ENCODE results near the gene PIK3R3.

The PIK3R3 gene

GRCh38 chr1:46008585-46008984 lies 123.8 kb downstream of the PIK3R3 start:
- Histone ChIP-seq H3K9ac (ENCODE audit: low read depth, low read length) (no peak overlapping the region), H3K4me3 (ENCODE audit: low read length) (no peak overlapping the region), H3K4me1 (ENCODE audit: insufficient read depth, low read length) (no peaks in the 10 kb centered on the region), H3K27ac (ENCODE audit: low read length) (no peak overlapping the region), H3K27me3 (ENCODE audit: insufficient read depth, low read length) (no peaks in the 10 kb centered on the region), H3K9me3 (ENCODE audit: insufficient read depth, low read depth, low read length) (no peaks in the 10 kb centered on the region), H3K36me3 (ENCODE audit: insufficient read depth, low read depth, low read length) (peaks cover 74% of the 10 kb centered on the region)

GRCh38 chr1:46005594-46005993 lies 126.8 kb downstream of the PIK3R3 start:
- Histone ChIP-seq H3K9me3 (ENCODE audit: insufficient read depth, low read depth, low read length) (no peaks in the 10 kb centered on the region), H3K4me1 (ENCODE audit: insufficient read depth, low read length) (no peaks in the 10 kb centered on the region; the same call in 1 of the 2 replicates), H3K27ac (ENCODE audit: low read length) (no peak overlapping the region), H3K27me3 (ENCODE audit: insufficient read depth, low read length) (no peaks in the 10 kb centered on the region), H3K4me3 (ENCODE audit: low read length) (no peak overlapping the region), H3K9ac (ENCODE audit: low read depth, low read length) (no peak overlapping the region), H3K36me3 (ENCODE audit: insufficient read depth, low read depth, low read length) (peaks cover 58% of the 10 kb centered on the region)

- H3K9ac ChIP-seq (ENCODE audit: low read depth, low read length) = no peak overlapping the region
- peaks cover 51% of the 10 kb centered on the region for H3K36me3 ChIP-seq (ENCODE audit: insufficient read depth, low read depth, low read length)
- H3K4me3 ChIP-seq (ENCODE audit: low read length) = no peak overlapping the region
- H3K9me3 ChIP-seq (ENCODE audit: insufficient read depth, low read depth, low read length) = no peaks in the 10 kb centered on the region
- H3K4me1 ChIP-seq (ENCODE audit: insufficient read depth, low read length) = no peaks in the 10 kb centered on the region; the same call in 1 of the 2 replicates
- H3K27me3 ChIP-seq (ENCODE audit: insufficient read depth, low read length) = no peaks in the 10 kb centered on the region
- H3K27ac ChIP-seq (ENCODE audit: low read length) = no peak overlapping the region
Measured at GRCh38 chr1:46004492-46004891, 127.9 kb downstream of the PIK3R3 start.

- Histone ChIP-seq H3K9ac (ENCODE audit: low read depth, low read length) (no peak overlapping the region), H3K4me1 (ENCODE audit: insufficient read depth, low read length) (no peaks in the 10 kb centered on the region; the same call in 1 of the 2 replicates), H3K27ac (ENCODE audit: low read length) (no peak overlapping the region), H3K9me3 (ENCODE audit: insufficient read depth, low read depth, low read length) (no peaks in the 10 kb centered on the region), H3K36me3 (ENCODE audit: insufficient read depth, low read depth, low read length) (peaks cover 44% of the 10 kb centered on the region), H3K4me3 (ENCODE audit: low read length) (no peak overlapping the region), H3K27me3 (ENCODE audit: insufficient read depth, low read length) (no peaks in the 10 kb centered on the region)
Measured at GRCh38 chr1:46003315-46003714, 129.1 kb downstream of the PIK3R3 start.

GRCh38 chr1:46002551-46003150 lies 129.8 kb downstream of the PIK3R3 start:
- H3K4me1 ChIP-seq (ENCODE audit: insufficient read depth, low read length) = no peaks in the 10 kb centered on the region; the same call in 1 of the 2 replicates
- no peak overlapping the region for H3K27ac ChIP-seq (ENCODE audit: low read length)
- H3K27me3 ChIP-seq (ENCODE audit: insufficient read depth, low read length) = no peaks in the 10 kb centered on the region
- no peaks in the 10 kb centered on the region for H3K9me3 ChIP-seq (ENCODE audit: insufficient read depth, low read depth, low read length)
- H3K36me3 ChIP-seq (ENCODE audit: insufficient read depth, low read depth, low read length) = peaks cover 37% of the 10 kb centered on the region
- no peak overlapping the region for H3K9ac ChIP-seq (ENCODE audit: low read depth, low read length)
- no peak overlapping the region for H3K4me3 ChIP-seq (ENCODE audit: low read length)

GRCh38 chr1:46001081-46001785 lies 131.2 kb downstream of the PIK3R3 start:
- Histone ChIP-seq H3K27ac (ENCODE audit: low read length) (no peak overlapping the region), H3K9ac (ENCODE audit: low read depth, low read length) (no peak overlapping the region), H3K9me3 (ENCODE audit: insufficient read depth, low read depth, low read length) (no peaks in the 10 kb centered on the region), H3K4me3 (ENCODE audit: low read length) (no peak overlapping the region), H3K36me3 (ENCODE audit: insufficient read depth, low read depth, low read length) (peaks cover 23% of the 10 kb centered on the region), H3K4me1 (ENCODE audit: insufficient read depth, low read length) (no peaks in the 10 kb centered on the region; the same call in 1 of the 2 replicates), H3K27me3 (ENCODE audit: insufficient read depth, low read length) (no peaks in the 10 kb centered on the region)

- H3K36me3 ChIP-seq (ENCODE audit: insufficient read depth, low read depth, low read length) = peaks cover 13% of the 10 kb centered on the region; the same call in 1 of the 2 replicates
- H3K27ac ChIP-seq (ENCODE audit: low read length) = no peak overlapping the region
- no peaks in the 10 kb centered on the region for H3K27me3 ChIP-seq (ENCODE audit: insufficient read depth, low read length)
- H3K9me3 ChIP-seq (ENCODE audit: insufficient read depth, low read depth, low read length) = no peaks in the 10 kb centered on the region
- no peaks in the 10 kb centered on the region; the same call in 1 of the 2 replicates for H3K4me1 ChIP-seq (ENCODE audit: insufficient read depth, low read length)
- H3K9ac ChIP-seq (ENCODE audit: low read depth, low read length) = no peak overlapping the region
- no peak overlapping the region for H3K4me3 ChIP-seq (ENCODE audit: low read length)
Measured at GRCh38 chr1:45999507-45999906, 132.9 kb downstream of the PIK3R3 start.

GRCh38 chr1:45998020-45998617 lies 134.3 kb downstream of the PIK3R3 start:
- Histone ChIP-seq H3K4me1 (ENCODE audit: insufficient read depth, low read length) (no peaks in the 10 kb centered on the region; the same call in 1 of the 2 replicates), H3K36me3 (ENCODE audit: insufficient read depth, low read depth, low read length) (0 out of 2 replicates have a peak, but pooled peaks cover 10% of the 10 kb centered on the region), H3K27ac (ENCODE audit: low read length) (no peak overlapping the region), H3K27me3 (ENCODE audit: insufficient read depth, low read length) (no peaks in the 10 kb centered on the region), H3K9ac (ENCODE audit: low read depth, low read length) (no peak overlapping the region), H3K4me3 (ENCODE audit: low read length) (no peak overlapping the region), H3K9me3 (ENCODE audit: insufficient read depth, low read depth, low read length) (no peaks in the 10 kb centered on the region)

- H3K9ac ChIP-seq (ENCODE audit: low read depth, low read length) = no peak overlapping the region
- H3K4me1 ChIP-seq (ENCODE audit: insufficient read depth, low read length) = no peaks in the 10 kb centered on the region
- peaks cover 11% of the 10 kb centered on the region for H3K9me3 ChIP-seq (ENCODE audit: insufficient read depth, low read depth, low read length)
- H3K36me3 ChIP-seq (ENCODE audit: insufficient read depth, low read depth, low read length) = 0 out of 2 replicates have a peak, but pooled peaks cover 7% of the 10 kb centered on the region
- no peak overlapping the region for H3K27ac ChIP-seq (ENCODE audit: low read length)
- H3K27me3 ChIP-seq (ENCODE audit: insufficient read depth, low read length) = no peaks in the 10 kb centered on the region
- no peak overlapping the region for H3K4me3 ChIP-seq (ENCODE audit: low read length)
Measured at GRCh38 chr1:45995298-45995697, 137.1 kb downstream of the PIK3R3 start.

- Histone ChIP-seq H3K27ac (ENCODE audit: low read length) (no peak overlapping the region), H3K4me1 (ENCODE audit: insufficient read depth, low read length) (no peaks in the 10 kb centered on the region), H3K9ac (ENCODE audit: low read depth, low read length) (no peak overlapping the region), H3K4me3 (ENCODE audit: low read length) (no peak overlapping the region), H3K9me3 (ENCODE audit: insufficient read depth, low read depth, low read length) (peaks cover 11% of the 10 kb centered on the region), H3K27me3 (ENCODE audit: insufficient read depth, low read length) (no peaks in the 10 kb centered on the region), H3K36me3 (ENCODE audit: insufficient read depth, low read depth, low read length) (0 out of 2 replicates have a peak, but pooled peaks cover 3% of the 10 kb centered on the region)
Measured at GRCh38 chr1:45994423-45994822, 138.0 kb downstream of the PIK3R3 start.

Measured in iPS-20b (cell line).